Endothelial cell of umbilical vein (primary cell): ENCODE measurements around the gene LONP2.

Experiments
- CTCF ChIP-seq, 2 donors: IDR thresholded peaks; 1 replicate in 1 of 2; 2 replicates in 1 of 2; pipeline ENCODE4 v1.5.1; 2011; ENCODE audit warnings: low read length in 2 of 2, mild to moderate bottlenecking in 2 of 2, moderate library complexity in 2 of 2, control low read depth in 1 of 2, inconsistent platforms in 1 of 2, low read depth in 1 of 2; ENCODE audit not compliant: insufficient read depth in 1 of 2; ENCODE audit errors: extremely low read depth in 1 of 2
- EZH2 ChIP-seq: IDR thresholded peaks from 2 replicates; pipeline ENCODE4 v1.6.1; 2012; ENCODE audit warnings: borderline replicate concordance, low read depth, mild to moderate bottlenecking, moderate library complexity, low read length, inconsistent platforms; ENCODE audit not compliant: severe bottlenecking
- MAX ChIP-seq: IDR thresholded peaks from 2 replicates; pipeline ENCODE4 v1.6.1; 2011; ENCODE audit not compliant: insufficient read depth, insufficient read length
- POLR2A ChIP-seq: IDR thresholded peaks from 2 replicates; pipeline ENCODE4 v1.6.1; 2012; ENCODE audit warnings: low read depth, mild to moderate bottlenecking, control low read depth, low read length
- POLR2AphosphoS5 ChIP-seq: IDR thresholded peaks from 2 replicates; pipeline ENCODE4 v1.6.1; 2012; ENCODE audit warnings: low read depth, mild to moderate bottlenecking, control low read depth, low read length, moderate library complexity; ENCODE audit not compliant: insufficient read depth

- TF ChIP-seq POLR2A (no peak), EZH2 (no peak), CTCF (IDR thresholded peaks at IDR 0.05; ENCODE audit: extremely low read depth in 1 of 2, insufficient read depth in 1 of 2, low read depth in 1 of 2, low read length in 2 of 2) (no peak), POLR2AphosphoS5 (no peak), MAX (no peak)
Measured at GRCh38 chr16:48356633-48357376, 112.7 kb downstream of the LONP2 start.
